Esophagus squamous epithelium (tissue), 4 donors: Measurements from ENCODE around the gene CCDC174.

Experiments used
- POLR2A ChIP-seq, 4 donors: fragments of 450-650 bp; IDR thresholded peaks; one replicate each; pipeline ENCODE4 v1.6.1; 2017; ENCODE audit warnings: antibody characterized with exemption in 4 of 4, mild to moderate bottlenecking in 4 of 4, moderate library complexity in 3 of 4
- TF ChIP-seq, protein P1 (sequence below), 6 experiments: fragments of 450-650 bp in 4 of 6; fragments of 200-600 bp in 2 of 6; sonication (generic) in 2 of 6; IDR thresholded peaks; one replicate each; pipeline ENCODE4 v1.5.1; 2016 to 2019; ENCODE audit warnings: antibody characterized with exemption in 6 of 6, mild to moderate bottlenecking in 4 of 6, moderate library complexity in 4 of 6

DNA sequence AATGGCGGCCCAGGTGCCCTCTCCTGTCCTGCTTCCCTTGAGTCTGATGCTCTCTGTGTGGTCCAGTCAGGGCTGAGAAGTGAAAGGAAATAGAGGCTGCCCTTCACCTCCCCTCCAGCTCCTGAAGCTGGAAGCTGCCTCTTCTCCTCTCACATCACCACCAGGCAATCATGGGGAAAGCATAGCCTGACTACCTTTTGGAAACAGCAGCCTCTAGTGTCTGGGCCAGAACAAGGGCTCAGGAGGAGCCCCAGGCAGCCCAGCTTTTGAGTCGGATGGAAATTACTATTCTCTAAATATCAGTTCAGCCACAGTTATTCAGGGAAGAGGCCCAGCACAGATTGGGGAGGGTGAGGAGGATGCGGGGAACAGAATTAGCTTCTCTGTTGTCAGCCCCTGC lies 43.3 kb upstream of the CCDC174 start:
- TF ChIP-seq, protein P1, sequence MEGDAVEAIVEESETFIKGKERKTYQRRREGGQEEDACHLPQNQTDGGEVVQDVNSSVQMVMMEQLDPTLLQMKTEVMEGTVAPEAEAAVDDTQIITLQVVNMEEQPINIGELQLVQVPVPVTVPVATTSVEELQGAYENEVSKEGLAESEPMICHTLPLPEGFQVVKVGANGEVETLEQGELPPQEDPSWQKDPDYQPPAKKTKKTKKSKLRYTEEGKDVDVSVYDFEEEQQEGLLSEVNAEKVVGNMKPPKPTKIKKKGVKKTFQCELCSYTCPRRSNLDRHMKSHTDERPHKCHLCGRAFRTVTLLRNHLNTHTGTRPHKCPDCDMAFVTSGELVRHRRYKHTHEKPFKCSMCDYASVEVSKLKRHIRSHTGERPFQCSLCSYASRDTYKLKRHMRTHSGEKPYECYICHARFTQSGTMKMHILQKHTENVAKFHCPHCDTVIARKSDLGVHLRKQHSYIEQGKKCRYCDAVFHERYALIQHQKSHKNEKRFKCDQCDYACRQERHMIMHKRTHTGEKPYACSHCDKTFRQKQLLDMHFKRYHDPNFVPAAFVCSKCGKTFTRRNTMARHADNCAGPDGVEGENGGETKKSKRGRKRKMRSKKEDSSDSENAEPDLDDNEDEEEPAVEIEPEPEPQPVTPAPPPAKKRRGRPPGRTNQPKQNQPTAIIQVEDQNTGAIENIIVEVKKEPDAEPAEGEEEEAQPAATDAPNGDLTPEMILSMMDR (IDR thresholded peaks at IDR 0.05) = no peak
- TF ChIP-seq POLR2A (IDR thresholded peaks at IDR 0.05) = no peak
